HepG2 (cell line): ENCODE measurements around the gene STAMBPL1.

ENCODE experiments used
- AFF4 ChIP-seq: sonication (generic); formaldehyde crosslinking; IDR thresholded peaks from 2 replicates; pipeline ENCODE4 v1.4.0; 2020; ENCODE audit warnings: missing genetic modification reagents
- CTCF ChIP-seq: sonication (generic); formaldehyde crosslinking; IDR thresholded peaks from 2 replicates; pipeline ENCODE4 v1.5.0; 2020; ENCODE audit warnings: mild to moderate bottlenecking, missing genetic modification reagents, moderate library complexity
- NFATC3 ChIP-seq: sonication (generic); formaldehyde crosslinking; IDR thresholded peaks from 2 replicates; pipeline ENCODE4 v1.5.1; 2020; ENCODE audit warnings: mild to moderate bottlenecking, missing genetic modification reagents
- NFKBIZ ChIP-seq: IDR thresholded peaks from 2 replicates; pipeline ENCODE4 v1.6.1; 2018; ENCODE audit warnings: missing genetic modification reagents, missing compliant biosample characterization
- RAD21 ChIP-seq: fragments of 450-650 bp; formaldehyde crosslinking; IDR thresholded peaks from 2 replicates; pipeline ENCODE4 v1.5.0; 2020; ENCODE audit warnings: mild to moderate bottlenecking
- SOX5 ChIP-seq: IDR thresholded peaks from 2 replicates; pipeline ENCODE4 v1.6.1; 2016; ENCODE audit warnings: borderline replicate concordance
- SP1 ChIP-seq, 2 experiments: fragments of 450-650 bp in 1 of 2; sonication (generic) in 1 of 2; formaldehyde crosslinking in 1 of 2; IDR thresholded peaks; 2 replicates each; pipeline versions ENCODE4 v1.4.0 to v1.6.1; 2016 to 2020; ENCODE audit warnings: missing genetic modification reagents in 1 of 2
- ZNF10 ChIP-seq: sonication (generic); formaldehyde crosslinking; IDR thresholded peaks from 2 replicates; pipeline ENCODE4 v1.4.0; 2020; ENCODE audit warnings: mild to moderate bottlenecking, low read depth, missing genetic modification reagents, borderline replicate concordance
- ZNF639 ChIP-seq: conservative IDR thresholded peaks from 2 replicates; pipeline ENCODE4 v1.6.1; 2018; ENCODE audit warnings: missing genetic modification reagents
- ZNF7 ChIP-seq: IDR thresholded peaks from 2 replicates; pipeline ENCODE4 v1.6.1; 2016; ENCODE audit warnings: missing biosample characterization, missing genetic modification reagents

GRCh38 chr10:88928254-88928653, 48.2 kb downstream of the STAMBPL1 start:
- TF ChIP-seq NFKBIZ (CRISPR knock-in tag), result no peak
- TF ChIP-seq RAD21 (CRISPR knock-in tag), result no peak
- TF ChIP-seq SOX5 (CRISPR knock-in tag), result no peak
- TF ChIP-seq CTCF (CRISPR knock-in tag), result no peak
- TF ChIP-seq ZNF639 (CRISPR knock-in tag), result no peak
- no peak for TF ChIP-seq SP1 (IDR thresholded peaks at IDR 0.05)
- TF ChIP-seq SP1 (CRISPR knock-in tag; IDR thresholded peaks at IDR 0.05), result no peak
- TF ChIP-seq ZNF10 (CRISPR knock-in tag), result no peak
- TF ChIP-seq NFATC3, result no peak
- no peak for TF ChIP-seq ZNF7
- TF ChIP-seq AFF4 (CRISPR knock-in tag), result no peak
